Measurements from ENCODE around the gene ZNF569. TPM values are rescaled to one million over a fixed set of nuclear protein-coding genes. Genes with fewer than 3 reads are reported as not detected.

ZNF569 gene
- total and polyA plus RNA-seq, 2 of the 4 experiments (the other 2 are of a cell fraction) = 1.8 to 5.9 TPM

GRCh38 chr19:37362733-37363132 lies 104.5 kb downstream of the ZNF569 start:
- no CpG with 5 or more reads among the region's 6 CpGs for WGBS, 2 experiments (ENCODE audit: extremely low coverage in 2 of 2, insufficient read length in 1 of 2)
- H3K14ac ChIP-seq (replicated peaks; ENCODE audit: low read depth, low read length) = no peak overlapping the region
- no peak overlapping the region for H2AK5ac ChIP-seq (ENCODE audit: low read depth, low read length)
- no peak overlapping the region for H3K4ac ChIP-seq (ENCODE audit: low read depth, low read length)
- H3K4me1 ChIP-seq (ENCODE audit: control insufficient read depth, insufficient read depth, low read length) = no peaks in the 10 kb centered on the region
- H3K9ac ChIP-seq (ENCODE audit: low read depth, low read length) = no peak overlapping the region
- no peak overlapping the region for H3K27ac ChIP-seq (ENCODE audit: insufficient read depth, low read length)
- POLR2A ChIA-PET (ENCODE audit: unreplicated experiment) = no interaction called here
- H4K5ac ChIP-seq (ENCODE audit: low read depth, low read length) = no peak overlapping the region
- H2BK120ac ChIP-seq (ENCODE audit: low read depth, low read length) = no peak overlapping the region
- dilution Hi-C loops (cut with HindIII; ENCODE audit: low sequenced_read_pairs, unreplicated experiment) (no loop called here), in situ Hi-C loops (cut with MboI; ENCODE audit: low sequenced_read_pairs) (no loop called here), intact Hi-C loops (cut with micrococcal nuclease) (no loop called here)
- no peak overlapping the region for H2BK5ac ChIP-seq (ENCODE audit: low read depth, low read length, poor library complexity, severe bottlenecking)
- H3K9me1 ChIP-seq (ENCODE audit: insufficient read depth, low read length) = no peaks in the 10 kb centered on the region
- DNase-seq = no peak
- H3K9me3 ChIP-seq (ENCODE audit: control insufficient read depth, insufficient read depth, low read length) = peaks cover 28% of the 10 kb centered on the region
- H4K8ac ChIP-seq (ENCODE audit: low read depth in 2 of 2, low read length in 2 of 2) = no peak overlapping the region
- H3K18ac ChIP-seq (ENCODE audit: low read depth, low read length) = no peak overlapping the region
- no peaks in the 10 kb centered on the region for H3K79me1 ChIP-seq (ENCODE audit: low read depth in 1 of 2, low read length in 2 of 2)
- no peak overlapping the region for H2AK9ac ChIP-seq (replicated peaks; ENCODE audit: low read depth, low read length, poor library complexity)
- no peak overlapping the region for H4K91ac ChIP-seq (ENCODE audit: insufficient read depth, low read depth, low read length)
- no peak overlapping the region for H2BK20ac ChIP-seq (ENCODE audit: low read depth, low read length)
- no peak for ATAC-seq (ENCODE audit: low read depth)
- no peaks in the 10 kb centered on the region for H4K20me1 ChIP-seq (ENCODE audit: insufficient read depth, low read length)
- CTCF ChIA-PET = no interaction called here
- no TSS peak for BruUV-seq (replicated peaks)
- H3K4me2 ChIP-seq (ENCODE audit: low read depth, low read length) = no peak overlapping the region
- no peak overlapping the region for H3K4me3 ChIP-seq (ENCODE audit: insufficient read depth, low read depth, low read length)
- no peak overlapping the region for H2BK15ac ChIP-seq (ENCODE audit: low read depth, low read length)
- no peaks in the 10 kb centered on the region for H3K27me3 ChIP-seq (ENCODE audit: control insufficient read depth, insufficient read depth, low read length)
- no peak for TF ChIP-seq SMC3 (IDR thresholded peaks at IDR 0.05; ENCODE audit: low read depth, low read length)
- TF ChIP-seq RCOR1 (IDR thresholded peaks at IDR 0.05; ENCODE audit: insufficient replicate concordance, low read length) = no peak
- no peak for TF ChIP-seq CEBPB (IDR thresholded peaks at IDR 0.05; ENCODE audit: low read depth, low read length)
- TF ChIP-seq CHD1 (IDR thresholded peaks at IDR 0.05; ENCODE audit: low read depth, low read length) = no peak
- TF ChIP-seq RFX5 (IDR thresholded peaks at IDR 0.05; ENCODE audit: low read depth, low read length) = no peak
- no peak for TF ChIP-seq MXI1 (IDR thresholded peaks at IDR 0.05; ENCODE audit: borderline replicate concordance, low read depth, low read length)
- no peak for TF ChIP-seq POLR2A (IDR thresholded peaks at IDR 0.05; ENCODE audit: low read depth, low read length)
- TF ChIP-seq, protein P1, sequence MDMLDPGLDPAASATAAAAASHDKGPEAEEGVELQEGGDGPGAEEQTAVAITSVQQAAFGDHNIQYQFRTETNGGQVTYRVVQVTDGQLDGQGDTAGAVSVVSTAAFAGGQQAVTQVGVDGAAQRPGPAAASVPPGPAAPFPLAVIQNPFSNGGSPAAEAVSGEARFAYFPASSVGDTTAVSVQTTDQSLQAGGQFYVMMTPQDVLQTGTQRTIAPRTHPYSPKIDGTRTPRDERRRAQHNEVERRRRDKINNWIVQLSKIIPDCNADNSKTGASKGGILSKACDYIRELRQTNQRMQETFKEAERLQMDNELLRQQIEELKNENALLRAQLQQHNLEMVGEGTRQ (IDR thresholded peaks at IDR 0.05; ENCODE audit: low read depth, low read length) = no peak
- TF ChIP-seq, protein P2, sequence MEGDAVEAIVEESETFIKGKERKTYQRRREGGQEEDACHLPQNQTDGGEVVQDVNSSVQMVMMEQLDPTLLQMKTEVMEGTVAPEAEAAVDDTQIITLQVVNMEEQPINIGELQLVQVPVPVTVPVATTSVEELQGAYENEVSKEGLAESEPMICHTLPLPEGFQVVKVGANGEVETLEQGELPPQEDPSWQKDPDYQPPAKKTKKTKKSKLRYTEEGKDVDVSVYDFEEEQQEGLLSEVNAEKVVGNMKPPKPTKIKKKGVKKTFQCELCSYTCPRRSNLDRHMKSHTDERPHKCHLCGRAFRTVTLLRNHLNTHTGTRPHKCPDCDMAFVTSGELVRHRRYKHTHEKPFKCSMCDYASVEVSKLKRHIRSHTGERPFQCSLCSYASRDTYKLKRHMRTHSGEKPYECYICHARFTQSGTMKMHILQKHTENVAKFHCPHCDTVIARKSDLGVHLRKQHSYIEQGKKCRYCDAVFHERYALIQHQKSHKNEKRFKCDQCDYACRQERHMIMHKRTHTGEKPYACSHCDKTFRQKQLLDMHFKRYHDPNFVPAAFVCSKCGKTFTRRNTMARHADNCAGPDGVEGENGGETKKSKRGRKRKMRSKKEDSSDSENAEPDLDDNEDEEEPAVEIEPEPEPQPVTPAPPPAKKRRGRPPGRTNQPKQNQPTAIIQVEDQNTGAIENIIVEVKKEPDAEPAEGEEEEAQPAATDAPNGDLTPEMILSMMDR (conservative IDR thresholded peaks at IDR 0.05; ENCODE audit: low read depth, low read length) = no peak
- H3K36me3 ChIP-seq (ENCODE audit: control insufficient read depth, insufficient read depth, low read length) = peaks cover 30% of the 10 kb centered on the region
- H3K23ac ChIP-seq (ENCODE audit: low read depth, low read length) = no peak overlapping the region
- H2AFZ ChIP-seq (replicated peaks; ENCODE audit: low read length, poor library complexity) = no peak overlapping the region
- H3K56ac ChIP-seq (ENCODE audit: extremely low read depth, insufficient read depth, low read length) = no peak overlapping the region

All from IMR-90 (cell line).